Suppressor macrophage treated with lipopolysaccharide for 1 hour (primary cell): Measurements from ENCODE around the gene ZNF610.
A peak's percentile ranks its signal among the peaks of the same experiment; 100 is the strongest.

Experiments used
- DNase-seq, 3 donors: peaks; one replicate each; pipeline ENCODE4 v3.0.0-alpha.2; 2020 to 2022

ZNF610 gene

GRCh38 chr19:52398081-52398441, 62.0 kb downstream of the ZNF610 start:
- DNase-seq = peak; percentile 9 to 32 (median 21)

GRCh38 chr19:52410276-52410675, 74.2 kb downstream of the ZNF610 start:
- DNase-seq = no peak

- no peak for DNase-seq
Observed at GRCh38 chr19:52415711-52416110, 79.7 kb downstream of the ZNF610 start.
